Activated T-helper 1 cell treated with anti-CD3 and anti-CD28 coated beads, Interleukin-2, amount 50 U/mL, for 16 hours (primary cell): ENCODE data around the gene ANXA2R.

Experiments
- DNase-seq, 2 donors: peaks; one replicate each; pipeline ENCODE4 v3.0.0-alpha.2; 2020; ENCODE audit warnings: low read depth in 1 of 2, low spot score in 1 of 2

Gene ANXA2R

GRCh38 chr5:43001748-43002147 lies 38.4 kb downstream of the ANXA2R start:
- DNase-seq, result no peak

DNA sequence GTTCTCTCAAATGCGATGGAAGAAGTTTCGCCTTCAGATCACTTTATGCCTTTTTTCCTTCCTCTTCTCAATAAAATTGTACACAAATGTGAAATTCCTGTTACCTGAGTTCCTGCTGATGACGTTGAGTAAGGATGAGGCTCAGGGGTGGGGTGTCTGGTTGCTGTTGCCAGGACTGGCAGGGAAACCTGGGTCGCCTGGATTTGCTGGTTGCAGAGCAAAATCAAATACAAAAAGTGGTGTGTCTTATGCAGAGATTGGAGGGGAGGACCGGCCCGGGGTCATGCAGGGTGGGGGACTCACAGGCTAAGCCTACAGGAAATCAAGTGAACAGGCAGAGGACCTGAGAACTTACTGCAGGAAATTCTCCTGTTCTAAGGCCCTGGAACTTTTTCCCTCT lies 39.2 kb downstream of the ANXA2R start:
- no peak for DNase-seq

DNA sequence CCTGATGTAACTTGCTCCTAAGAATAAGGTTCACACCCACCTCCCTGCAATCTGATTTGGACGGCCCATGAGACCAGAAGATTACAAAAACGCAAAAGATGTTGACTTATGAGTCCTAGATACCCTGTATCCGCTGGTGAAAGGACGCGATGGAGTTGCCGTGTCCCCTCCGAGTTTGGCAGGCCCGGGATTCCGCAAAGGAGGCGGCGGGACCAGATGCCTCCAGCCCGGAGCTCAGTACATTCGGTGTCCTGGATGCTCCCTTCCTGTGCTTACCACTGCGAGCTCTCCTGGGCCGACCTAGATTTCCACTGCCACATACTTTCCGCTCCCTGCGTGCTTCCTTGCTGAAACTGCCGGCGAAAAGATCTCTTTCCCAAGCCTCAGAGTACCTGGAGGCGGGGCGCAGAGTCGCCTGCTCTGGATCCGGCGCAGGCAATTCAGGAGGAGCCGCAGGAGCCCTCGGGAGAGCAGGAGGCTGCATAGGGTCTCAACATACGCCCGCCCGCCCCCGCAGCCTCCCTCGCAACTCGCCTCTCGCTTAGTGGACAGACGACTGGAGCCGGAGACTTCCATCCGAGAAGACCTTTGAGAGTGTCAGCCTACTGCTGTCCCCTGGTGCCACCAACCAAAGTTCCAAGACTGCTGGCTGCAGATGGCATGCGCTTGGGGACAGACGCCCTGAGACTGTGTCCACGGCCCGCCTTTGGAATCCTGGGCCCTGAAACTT lies 39.8 kb downstream of the ANXA2R start:
- no peak for DNase-seq

GRCh38 chr5:42995360-42995751 lies 44.8 kb downstream of the ANXA2R start:
- no peak for DNase-seq

GRCh38 chr5:42994555-42995359 lies 45.4 kb downstream of the ANXA2R start:
- peak; percentile 73 to 77 for DNase-seq

DNA sequence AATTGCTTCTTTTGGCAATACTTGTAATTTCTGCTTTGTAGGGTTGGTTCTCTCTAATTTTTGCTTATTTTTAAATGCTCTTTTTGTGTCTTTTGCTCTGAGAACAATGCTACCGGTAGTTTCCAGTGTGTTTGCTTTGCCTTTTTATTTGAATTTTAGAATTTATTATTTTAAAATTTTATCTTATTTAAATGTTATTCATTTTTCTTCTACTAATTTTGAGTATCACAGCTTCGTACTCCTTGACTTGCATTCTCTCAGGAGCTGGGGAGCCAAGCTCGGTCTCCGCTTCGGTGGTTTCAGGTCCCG lies 45.9 kb downstream of the ANXA2R start:
- DNase-seq, result no peak

GRCh38 chr5:42993516-42994245 lies 46.4 kb downstream of the ANXA2R start:
- DNase-seq, result peak; percentile 27 to 31

DNA sequence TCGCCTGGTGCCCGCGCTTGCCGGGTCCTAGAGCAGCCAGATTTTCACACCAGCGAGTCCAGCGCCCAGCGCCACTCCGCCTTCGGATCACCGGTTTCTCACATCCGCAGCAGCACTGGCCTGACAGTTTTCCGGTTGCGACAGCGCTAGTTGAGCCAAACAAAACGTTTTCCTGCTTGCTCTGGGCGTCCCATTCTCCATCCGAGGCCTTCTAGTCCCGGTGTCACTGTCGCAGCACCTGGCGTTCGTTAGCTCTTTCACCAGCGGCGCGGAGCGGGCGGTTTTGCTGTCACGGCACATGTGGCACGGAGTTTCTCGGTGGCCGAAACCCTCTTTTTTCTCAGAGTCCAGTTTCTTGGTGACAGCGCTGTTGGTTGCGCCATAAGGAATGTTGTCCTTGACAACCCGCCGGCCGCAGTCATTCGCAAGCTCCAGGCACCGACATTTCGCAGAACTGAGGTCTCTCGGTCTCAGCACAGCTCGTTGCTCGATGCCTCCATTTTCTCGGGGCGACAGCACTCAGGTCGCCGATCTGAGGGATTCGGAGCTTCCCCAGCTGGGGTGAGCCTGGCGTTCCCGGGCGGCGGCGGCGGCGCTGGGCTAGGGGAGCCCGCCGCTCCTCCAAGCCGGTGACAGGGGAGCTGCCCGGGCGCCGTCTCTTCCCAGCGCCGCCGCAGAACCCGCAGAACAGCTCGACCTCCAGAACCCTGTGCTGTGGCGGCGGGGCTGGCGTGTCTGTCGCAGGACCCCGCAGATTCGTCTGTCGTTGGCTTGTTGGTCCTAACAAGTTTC lies 47.8 kb downstream of the ANXA2R start:
- DNase-seq, result peak; percentile 49 to 61

DNA sequence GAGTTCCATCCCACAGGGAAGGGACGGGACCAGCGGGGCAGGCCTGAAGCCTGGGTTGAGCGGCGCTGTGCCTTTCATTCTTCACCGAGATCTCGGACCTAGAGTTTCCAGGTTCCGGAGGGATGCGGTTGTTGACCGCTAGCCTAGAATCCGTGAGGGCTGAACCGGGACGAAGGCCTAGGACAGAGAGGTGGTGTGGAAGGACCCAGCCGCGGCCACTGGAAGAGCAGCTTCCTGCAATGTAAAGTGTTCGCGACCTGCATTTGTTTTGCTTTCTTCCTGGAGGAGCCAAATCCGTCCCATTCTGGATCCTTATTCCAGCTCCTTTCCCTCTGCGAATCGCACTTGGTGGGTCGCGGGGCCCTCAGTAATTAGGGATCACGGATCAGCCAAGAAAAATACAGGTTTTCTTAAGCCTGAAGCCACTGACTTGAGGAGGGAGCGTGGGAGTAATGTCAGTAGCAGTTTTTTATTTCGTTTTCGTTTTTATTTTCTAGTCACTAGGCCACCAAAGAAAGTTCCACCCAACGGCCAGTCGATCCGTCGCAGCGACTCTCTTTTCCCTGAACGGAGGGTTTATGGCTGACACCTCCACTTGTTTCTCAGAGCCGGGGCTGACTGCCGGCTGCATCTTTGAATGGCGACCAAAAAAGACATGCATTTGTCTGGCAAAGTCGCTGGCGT lies 48.6 kb downstream of the ANXA2R start:
- no peak for DNase-seq

- no peak for DNase-seq
Observed at GRCh38 chr5:42990892-42991291, 49.2 kb downstream of the ANXA2R start.
